Measurements from ENCODE around the gene MAN1A1. TPM values are rescaled to one million over a fixed set of nuclear protein-coding genes. Genes with fewer than 3 reads are reported as not detected.

MAN1A1 gene
- total RNA-seq, 2 donors from 2014 or later = 24.8 to 35.8 TPM

GRCh38 chr6:119127627-119128026 lies 221.9 kb downstream of the MAN1A1 start:
- no peak overlapping the region for H3K4me3 ChIP-seq
- no peak for TF ChIP-seq CTCF (IDR thresholded peaks at IDR 0.05)
- no peaks in the 10 kb centered on the region for H3K9me3 ChIP-seq
- no peak overlapping the region for H3K27ac ChIP-seq
- DNase-seq (ENCODE audit: low spot score) = no peak
- no peaks in the 10 kb centered on the region for H3K36me3 ChIP-seq
- H3K27me3 ChIP-seq = no peaks in the 10 kb centered on the region
- H3K4me1 ChIP-seq = no peaks in the 10 kb centered on the region

Data from right atrium auricular region (tissue), 2 donors.